GM21717 (cell line): ENCODE results near the gene ARHGAP1.

ENCODE experiments used
- ATAC-seq: cut with Tn5 transposase; IDR thresholded peaks from one replicate; pipeline ENCODE4 v1.9.1; 2021; ENCODE audit warnings: mild to moderate bottlenecking, moderate library complexity; ENCODE audit not compliant: unreplicated experiment

ARHGAP1 gene

GRCh38 chr11:46700241-46701077 lies at the start of gene ARHGAP1, which contains the start of gene ZNF408:
TSS of gene ARHGAP1 (minus strand) at chr11:46700619. CDS start at chr11:46696107, 4,512 bp downstream.
TSS of gene ZNF408 (plus strand) at chr11:46701031. CDS start at chr11:46701048, 17 bp downstream.
- ATAC-seq: peak; percentile 84

GRCh38 chr11:46747150-46747549 lies 46.7 kb upstream of the ARHGAP1 start:
- no peak for ATAC-seq

DNA sequence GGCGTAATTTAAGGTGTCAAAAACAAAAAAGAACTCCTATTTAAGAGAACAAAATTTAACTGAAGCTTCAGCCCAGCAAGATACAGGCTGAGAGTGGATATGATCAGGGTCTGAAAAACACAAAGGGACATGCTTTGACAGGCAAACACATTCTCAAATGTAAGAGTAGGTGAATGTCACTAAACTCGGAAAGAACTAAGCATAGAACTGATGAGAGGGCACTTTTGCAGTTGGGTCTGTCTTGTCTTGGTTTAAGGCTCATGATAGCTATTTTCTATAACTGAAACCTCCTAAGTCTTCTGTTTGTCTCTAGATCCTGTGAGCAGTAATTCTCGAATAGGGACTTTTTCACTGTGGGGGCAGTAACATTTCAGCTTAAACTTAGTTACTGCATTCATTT lies 45.6 kb upstream of the ARHGAP1 start:
- no peak for ATAC-seq

- no peak for ATAC-seq
These were observed 44.9 kb upstream of the ARHGAP1 start for GRCh38 chr11:46745328-46745727.

- no peak for ATAC-seq
These were observed 43.4 kb upstream of the ARHGAP1 start for GRCh38 chr11:46743693-46744339.

DNA sequence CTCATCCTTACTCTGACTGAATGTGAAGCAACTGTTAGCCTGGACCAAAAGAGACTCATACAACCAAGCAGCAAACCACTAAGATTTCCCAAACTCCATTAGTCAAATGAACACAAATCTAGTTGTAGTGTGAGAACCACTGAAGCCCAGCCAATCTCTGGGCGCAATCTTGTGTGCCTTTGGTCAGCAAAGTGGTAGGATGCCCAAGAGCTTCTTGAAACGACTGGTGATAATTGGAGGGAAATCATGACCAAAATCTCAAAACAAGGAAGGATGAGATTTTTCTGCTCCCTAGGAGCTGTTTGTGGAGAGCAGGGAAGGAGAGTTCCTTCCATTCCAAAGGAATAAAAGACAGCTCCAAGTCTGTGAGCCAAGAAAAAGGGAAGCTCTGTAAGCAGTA lies 42.6 kb upstream of the ARHGAP1 start:
- ATAC-seq: no peak

- ATAC-seq: no peak
These were observed 41.4 kb upstream of the ARHGAP1 start for GRCh38 chr11:46741600-46742484.

- no peak for ATAC-seq
These were observed 38.5 kb upstream of the ARHGAP1 start for GRCh38 chr11:46738887-46739286.

GRCh38 chr11:46737699-46738098 lies 37.3 kb upstream of the ARHGAP1 start:
- no peak for ATAC-seq

GRCh38 chr11:46736615-46737014 lies 36.2 kb upstream of the ARHGAP1 start:
- ATAC-seq: no peak

- ATAC-seq: no peak
These were observed 35.7 kb upstream of the ARHGAP1 start for GRCh38 chr11:46736146-46736545.

GRCh38 chr11:46733234-46733633 lies 32.8 kb upstream of the ARHGAP1 start:
- ATAC-seq: no peak

DNA sequence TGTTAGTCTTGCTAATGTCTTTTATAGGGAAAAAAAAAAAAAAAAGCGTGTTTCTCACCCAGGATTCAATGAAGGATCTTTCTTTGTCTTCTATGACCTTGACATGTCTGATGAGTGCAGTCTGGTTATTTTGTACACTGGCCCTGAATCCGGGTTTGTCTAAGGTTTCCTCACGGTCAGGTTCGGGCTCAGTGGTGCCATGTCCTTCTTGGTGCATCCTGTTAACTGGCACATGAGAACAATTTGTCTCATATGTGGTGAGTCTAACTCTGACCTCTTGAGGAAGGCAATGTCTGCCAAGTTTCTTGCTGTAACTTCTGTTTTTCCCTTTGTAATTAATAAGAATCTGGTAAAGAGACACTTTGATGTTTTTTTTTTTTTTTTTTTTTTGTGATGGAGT lies 31.1 kb upstream of the ARHGAP1 start:
- ATAC-seq: no peak

GRCh38 chr11:46729110-46730027 lies 28.9 kb upstream of the ARHGAP1 start:
- no peak for ATAC-seq

DNA sequence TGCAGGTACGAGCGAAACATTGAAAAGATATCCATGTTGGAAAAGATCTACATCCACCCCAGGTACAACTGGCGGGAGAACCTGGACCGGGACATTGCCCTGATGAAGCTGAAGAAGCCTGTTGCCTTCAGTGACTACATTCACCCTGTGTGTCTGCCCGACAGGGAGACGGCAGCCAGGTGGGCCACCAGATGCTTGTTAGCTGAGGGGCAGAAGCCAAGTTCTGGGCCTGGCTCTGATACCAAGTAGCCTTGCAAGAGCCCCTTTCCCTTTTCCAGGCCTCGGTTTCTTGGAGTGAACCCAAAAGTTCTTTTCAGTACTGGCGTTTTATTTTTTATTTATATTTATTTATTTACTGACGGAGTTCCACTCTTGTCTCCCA lies 28.2 kb upstream of the ARHGAP1 start:
- no peak for ATAC-seq

GRCh38 chr11:46727952-46728658 lies 27.7 kb upstream of the ARHGAP1 start:
- no peak for ATAC-seq

DNA sequence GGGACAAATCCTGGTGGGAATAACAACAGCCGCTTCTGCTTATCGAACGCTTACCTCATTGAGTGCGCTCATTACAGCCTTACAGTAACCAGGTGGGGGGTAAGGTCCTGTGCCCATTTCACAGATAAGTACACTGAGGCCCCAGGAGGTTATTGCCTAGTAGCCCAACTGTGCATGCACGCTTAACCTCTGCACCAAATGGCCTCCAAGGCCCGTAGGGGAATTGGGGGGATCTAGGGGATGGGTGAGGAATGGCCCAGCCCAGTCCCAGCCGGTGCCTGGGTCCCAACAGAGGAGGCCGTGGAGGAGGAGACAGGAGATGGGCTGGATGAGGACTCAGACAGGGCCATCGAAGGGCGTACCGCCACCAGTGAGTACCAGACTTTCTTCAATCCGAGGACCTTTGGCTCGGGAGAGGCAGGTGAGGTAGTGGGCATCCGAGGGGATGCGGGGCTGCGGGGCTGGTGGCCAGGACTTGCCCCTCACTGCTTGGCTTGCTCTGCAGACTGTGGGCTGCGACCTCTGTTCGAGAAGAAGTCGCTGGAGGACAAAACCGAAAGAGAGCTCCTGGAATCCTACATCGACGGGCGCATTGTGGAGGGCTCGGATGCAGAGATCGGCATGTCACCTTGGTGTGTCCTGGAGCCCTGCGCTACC lies 25.9 kb upstream of the ARHGAP1 start:
- no peak for ATAC-seq

DNA sequence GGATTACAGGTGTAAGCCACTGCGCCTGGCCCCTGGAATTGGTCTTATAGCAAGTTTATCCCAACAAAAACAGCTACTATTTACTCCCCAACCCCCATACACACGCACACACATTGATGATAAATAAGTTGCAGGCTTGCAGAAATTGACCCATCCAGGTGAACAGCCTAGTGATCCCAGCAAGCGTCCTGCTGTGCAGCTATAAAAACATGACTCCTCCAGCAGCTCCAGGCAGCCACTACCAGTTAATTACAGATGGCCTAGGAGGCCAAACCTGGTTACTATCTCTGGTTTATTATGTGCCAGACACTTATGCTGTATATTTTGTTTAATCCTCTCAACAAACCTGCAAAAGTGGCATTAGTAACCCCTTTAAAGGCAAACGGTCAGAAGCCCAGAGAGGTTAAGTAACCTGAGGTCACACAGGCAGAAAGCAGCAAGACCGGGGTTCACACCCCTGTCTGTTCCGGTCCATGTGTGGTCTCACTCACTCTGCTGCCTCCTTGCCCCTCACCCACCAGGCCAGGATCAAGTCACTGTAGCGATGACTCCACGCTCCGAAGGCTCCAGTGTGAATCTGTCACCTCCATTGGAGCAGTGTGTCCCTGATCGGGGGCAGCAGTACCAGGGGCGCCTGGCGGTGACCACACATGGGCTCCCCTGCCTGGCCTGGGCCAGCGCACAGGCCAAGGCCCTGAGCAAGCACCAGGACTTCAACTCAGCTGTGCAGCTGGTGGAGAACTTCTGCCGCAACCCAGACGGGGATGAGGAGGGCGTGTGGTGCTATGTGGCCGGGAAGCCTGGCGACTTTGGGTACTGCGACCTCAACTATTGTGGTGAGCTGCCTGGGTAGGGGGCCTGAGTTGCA lies 25.2 kb upstream of the ARHGAP1 start:
- ATAC-seq: no peak
